GM20000 (cell line): Measurements from ENCODE around the gene FBXL4.
A peak's percentile ranks its signal among the peaks of the same experiment; 100 is the strongest.

Source experiments
- DNase-seq: peaks from one replicate; pipeline ENCODE4 v3.0.0; 2012; ENCODE audit warnings: low spot score
- CTCF ChIP-seq: IDR thresholded peaks from 2 replicates; pipeline ENCODE4 v1.5.1; 2012; ENCODE audit warnings: mild to moderate bottlenecking, control low read depth; ENCODE audit errors: extremely low read depth, missing control alignments

FBXL4 gene

DNA sequence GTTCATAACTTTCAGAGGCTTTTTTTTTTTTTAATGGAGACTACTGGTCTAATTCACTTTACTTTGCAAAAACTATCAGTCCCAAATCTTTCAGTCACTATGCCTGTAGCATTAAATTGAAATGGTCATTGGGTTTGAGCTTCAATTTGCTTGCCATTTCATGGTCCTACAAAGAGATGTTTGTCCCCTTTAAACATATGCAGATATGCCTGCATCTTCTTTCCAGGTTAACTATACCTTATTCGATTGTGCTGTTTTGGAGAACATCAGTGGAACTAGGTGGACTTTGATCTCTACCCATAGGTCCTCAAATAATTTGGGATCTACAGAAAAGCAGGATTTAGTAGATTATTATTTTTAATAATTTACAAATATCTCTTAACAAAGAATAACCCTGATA is 108.8 kb downstream of the FBXL4 start:
- no peak for DNase-seq
- TF ChIP-seq CTCF, result no peak

- TF ChIP-seq CTCF, result no peak
- no peak for DNase-seq
Measured at GRCh38 chr6:98838032-98838431, 109.7 kb downstream of the FBXL4 start.

DNA sequence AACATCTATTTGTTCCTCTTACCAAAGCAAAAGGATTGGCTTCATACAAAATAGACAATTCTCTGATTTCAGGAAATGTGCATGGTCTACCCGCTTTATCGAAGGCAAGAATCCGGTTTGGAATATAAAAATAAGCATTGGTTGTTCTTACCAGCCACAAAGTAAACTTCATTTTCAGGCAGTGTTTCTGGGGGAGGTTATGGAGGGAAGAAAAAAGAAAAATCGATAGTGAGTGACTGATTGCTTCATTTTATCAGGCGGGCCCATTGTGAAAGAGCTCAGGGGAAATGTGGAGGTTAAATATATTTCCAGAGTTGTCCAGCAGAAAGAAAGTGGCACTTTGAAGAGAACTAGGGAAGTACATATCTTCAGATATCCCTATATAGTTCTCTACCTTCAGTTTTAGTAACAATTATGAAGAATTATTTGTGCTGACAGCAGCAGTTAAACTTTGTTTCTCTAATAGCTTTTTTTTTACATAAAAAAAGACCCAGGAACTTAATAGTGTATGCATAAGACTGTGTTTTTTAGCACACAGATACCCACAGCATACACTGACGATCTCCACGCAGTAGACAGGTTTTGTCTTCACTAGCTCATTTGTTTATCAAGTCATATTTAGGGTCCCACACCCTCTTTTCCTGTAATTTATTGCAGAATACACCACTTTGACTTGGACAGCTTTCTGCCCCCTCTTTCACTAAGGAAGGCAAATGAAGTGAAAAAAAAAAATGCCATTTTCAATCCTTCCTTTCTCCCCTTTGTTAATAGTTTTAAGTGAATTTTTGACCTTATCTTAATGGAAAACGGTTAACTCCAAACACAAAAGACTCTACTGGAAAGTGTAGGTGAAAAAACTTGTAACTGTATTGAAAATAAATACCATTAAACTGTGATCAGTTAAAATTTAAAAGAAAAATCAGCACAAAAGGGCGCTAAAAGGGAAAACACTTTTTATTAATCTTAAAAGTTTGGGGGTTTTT is 110.5 kb downstream of the FBXL4 start:
- DNase-seq, result no peak
- TF ChIP-seq CTCF, result no peak

GRCh38 chr6:98836025-98836961 is 111.5 kb downstream of the FBXL4 start:
- no peak for DNase-seq
- TF ChIP-seq CTCF, result no peak

- no peak for DNase-seq
- TF ChIP-seq CTCF, result no peak
Measured at GRCh38 chr6:98835149-98836024, 112.4 kb downstream of the FBXL4 start.

GRCh38 chr6:98834060-98835031 is 113.4 kb downstream of the FBXL4 start, which contains the start of gene POU3F2:
Gene POU3F2, plus strand, starts transcription at chr6:98834574. Its CDS starts 300 bp downstream, at chr6:98834874.
- DNase-seq, result peak; percentile 93
- no peak for TF ChIP-seq CTCF
